HepG2 (cell line): ENCODE data around the gene ZDHHC7. TPM values are rescaled to one million over a fixed set of nuclear protein-coding genes. Genes with fewer than 3 reads are reported as not detected.
A peak's percentile ranks its signal among the peaks of the same experiment; 100 is the strongest.

Experiments
- CBX1 ChIP-seq: IDR thresholded peaks from one replicate; pipeline ENCODE4 v1.6.1; 2016; ENCODE audit warnings: antibody characterized with exemption, low read depth
- HDAC1 ChIP-seq: sonication (generic); formaldehyde crosslinking; IDR thresholded peaks from 2 replicates; pipeline ENCODE4 v1.5.1; 2020; ENCODE audit warnings: mild to moderate bottlenecking, missing genetic modification reagents
- PPARG ChIP-seq: conservative IDR thresholded peaks from 2 replicates; pipeline ENCODE4 v1.6.1; 2016; ENCODE audit warnings: missing biosample characterization, missing genetic modification reagents
- SMAD1 ChIP-seq: sonication (generic); formaldehyde crosslinking; IDR thresholded peaks from 2 replicates; pipeline ENCODE4 v1.4.0; 2020; ENCODE audit warnings: missing genetic modification reagents, low read depth, mild to moderate bottlenecking, borderline replicate concordance
- SP4 ChIP-seq: sonication (generic); formaldehyde crosslinking; IDR thresholded peaks from 2 replicates; pipeline ENCODE4 v1.8.1; 2023; ENCODE audit warnings: mild to moderate bottlenecking, missing genetic modification reagents
- TBP ChIP-seq: sonication (generic); formaldehyde crosslinking; IDR thresholded peaks from 2 replicates; pipeline ENCODE4 v1.5.0; 2020; ENCODE audit warnings: missing genetic modification reagents
- WIZ ChIP-seq: sonication (generic); formaldehyde crosslinking; IDR thresholded peaks from 2 replicates; pipeline ENCODE4 v1.5.1; 2020; ENCODE audit warnings: mild to moderate bottlenecking, missing genetic modification reagents
- ZBTB20 ChIP-seq: sonication (generic); formaldehyde crosslinking; IDR thresholded peaks from 2 replicates; pipeline ENCODE4 v1.8.1; 2023; ENCODE audit warnings: missing genetic modification reagents, low read depth, mild to moderate bottlenecking, borderline replicate concordance
- ZNF30 ChIP-seq: sonication (generic); formaldehyde crosslinking; IDR thresholded peaks from 2 replicates; pipeline ENCODE4 v1.5.0; 2020; ENCODE audit warnings: mild to moderate bottlenecking, missing genetic modification reagents
- ZNF746 ChIP-seq: sonication (generic); formaldehyde crosslinking; IDR thresholded peaks from 2 replicates; pipeline ENCODE4 v1.8.0; 2022; ENCODE audit warnings: mild to moderate bottlenecking, missing genetic modification reagents
- ZNF878 ChIP-seq: sonication (generic); formaldehyde crosslinking; IDR thresholded peaks from 2 replicates; pipeline ENCODE4 v1.8.1; 2023; ENCODE audit warnings: mild to moderate bottlenecking, missing genetic modification reagents, moderate library complexity
- ZNF883 ChIP-seq: sonication (generic); formaldehyde crosslinking; IDR thresholded peaks from 2 replicates; pipeline ENCODE4 v1.5.1; 2020; ENCODE audit warnings: mild to moderate bottlenecking, missing genetic modification reagents; ENCODE audit errors: not compliant biosample characterization
- ZSCAN30 ChIP-seq: sonication (generic); formaldehyde crosslinking; IDR thresholded peaks from 2 replicates; pipeline ENCODE4 v1.5.0; 2020; ENCODE audit warnings: mild to moderate bottlenecking, missing genetic modification reagents
- ZSCAN9 ChIP-seq: IDR thresholded peaks from 2 replicates; pipeline ENCODE4 v1.6.1; 2016; ENCODE audit warnings: borderline replicate concordance
- polyA plus RNA-seq, 8 experiments: library from polyadenylated mRNA; depleted of rRNA in 3 of 8; stranded (reverse) in 7 of 8; unstranded in 1 of 8; fragments of >200 nt; fragmentation: Illumina TruSeq in 4 of 8; extraction: Trizol in 4 of 8; gene quantifications; 2 replicates each; pipeline versions ENCODE4 v1.2.1 to v1.2.3, GENCODE V29; 2011 to 2016; ENCODE audit warnings: low read depth in 4 of 8, missing spikeins in 1 of 8, mixed read lengths in 1 of 8; ENCODE audit not compliant: insufficient read depth in 1 of 8
- total RNA-seq, 5 experiments: library from RNA; depleted of rRNA; stranded (reverse); fragments of >200 nt; fragmentation: Illumina TruSeq; extraction: Trizol; gene quantifications; 2 replicates each; pipeline ENCODE4 v1.2.3, GENCODE V29; 2016; ENCODE audit warnings: low read depth in 1 of 5
- TF ChIP-seq, protein P1 (sequence below): IDR thresholded peaks from 2 replicates; pipeline ENCODE4 v1.6.1; 2012; ENCODE audit warnings: inconsistent platforms
- TF ChIP-seq, protein P2 (sequence below): sonication (generic); formaldehyde crosslinking; conservative IDR thresholded peaks from 2 replicates; pipeline ENCODE4 v1.4.0; 2020; ENCODE audit warnings: missing genetic modification reagents
- TF ChIP-seq, protein P3 (sequence below): sonication (generic); formaldehyde crosslinking; IDR thresholded peaks from 2 replicates; pipeline ENCODE4; 2020; ENCODE audit warnings: missing genetic modification reagents, mild to moderate bottlenecking, borderline replicate concordance
- TF ChIP-seq, protein P4 (sequence below): sonication (generic); formaldehyde crosslinking; IDR thresholded peaks from 2 replicates; pipeline ENCODE4 v1.4.0; 2020; ENCODE audit warnings: low read depth, mild to moderate bottlenecking, missing genetic modification reagents
- TF ChIP-seq, protein P5 (sequence below): sonication (generic); formaldehyde crosslinking; IDR thresholded peaks from 2 replicates; pipeline ENCODE4 v1.4.0; 2020; ENCODE audit warnings: missing genetic modification reagents

ZDHHC7 gene
- total and polyA plus RNA-seq, 2 of the 13 experiments (the other 11 are each of a cell fraction or from before 2014, with no cell fraction given) = 46.8 to 67.6 TPM

DNA sequence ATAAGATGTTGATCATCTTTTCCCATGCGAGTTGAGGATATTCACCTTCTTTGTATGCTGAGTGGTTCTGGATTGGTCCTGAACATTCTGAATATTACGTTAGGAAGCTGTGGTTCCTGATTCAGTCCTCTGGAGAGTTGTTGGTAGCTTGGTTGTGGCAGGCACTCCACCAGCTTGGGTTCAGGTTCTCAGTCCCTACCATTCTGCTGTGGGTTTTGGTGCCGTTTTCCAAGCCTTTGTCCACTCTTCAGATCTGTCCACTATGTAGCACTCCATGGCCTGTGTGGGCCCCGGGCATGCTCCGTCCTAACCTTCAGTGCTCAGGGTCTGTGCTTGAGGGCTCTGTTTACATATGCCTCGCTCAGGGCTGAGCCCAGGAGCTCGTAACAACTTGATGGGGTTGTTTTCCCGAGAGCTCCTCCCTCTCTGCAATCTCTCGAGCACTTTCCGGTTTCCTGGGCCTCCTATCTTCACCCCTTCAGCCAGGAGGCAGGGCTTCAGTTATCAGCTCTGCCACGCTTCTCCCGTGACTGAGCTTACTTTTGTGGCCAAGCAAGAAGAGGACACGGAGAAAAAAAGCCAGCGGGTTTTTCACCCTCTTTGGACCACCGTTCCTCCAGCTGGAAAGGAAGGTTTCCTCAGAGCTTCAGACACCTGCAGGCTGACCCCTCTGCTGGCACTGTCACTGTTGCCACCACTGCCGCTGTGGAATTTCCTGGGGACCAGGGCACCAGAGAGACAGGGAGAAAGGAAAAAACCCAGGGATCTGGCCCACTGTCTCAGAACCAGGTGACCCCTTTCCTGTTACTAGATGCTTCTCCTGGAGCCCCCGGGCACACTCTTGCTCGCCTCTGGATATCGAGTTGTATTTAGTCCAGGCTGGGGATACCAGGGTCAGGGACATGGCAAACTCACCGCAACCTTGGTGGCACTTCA lies 35.9 kb upstream of the ZDHHC7 start (continued):
- no peak for TF ChIP-seq ZNF878
- TF ChIP-seq ZSCAN30 (CRISPR knock-in tag) = no peak
- TF ChIP-seq SMAD1 (CRISPR knock-in tag) = no peak
- no peak for TF ChIP-seq ZNF746 (CRISPR knock-in tag)
- TF ChIP-seq, protein P1, sequence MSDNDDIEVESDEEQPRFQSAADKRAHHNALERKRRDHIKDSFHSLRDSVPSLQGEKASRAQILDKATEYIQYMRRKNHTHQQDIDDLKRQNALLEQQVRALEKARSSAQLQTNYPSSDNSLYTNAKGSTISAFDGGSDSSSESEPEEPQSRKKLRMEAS = peak; percentile 34; the same call in 1 of the 2 replicates
- no peak for TF ChIP-seq SP4 (CRISPR knock-in tag)
- TF ChIP-seq ZSCAN9 (CRISPR knock-in tag) = no peak
- TF ChIP-seq ZNF883 (CRISPR knock-in tag) = peak; percentile 35
- TF ChIP-seq PPARG (CRISPR knock-in tag) = no peak
- TF ChIP-seq HDAC1 (CRISPR knock-in tag) = peak; percentile 41; the same call in 1 of the 2 replicates
- no peak for TF ChIP-seq ZNF30 (CRISPR knock-in tag)
- TF ChIP-seq, protein P2, sequence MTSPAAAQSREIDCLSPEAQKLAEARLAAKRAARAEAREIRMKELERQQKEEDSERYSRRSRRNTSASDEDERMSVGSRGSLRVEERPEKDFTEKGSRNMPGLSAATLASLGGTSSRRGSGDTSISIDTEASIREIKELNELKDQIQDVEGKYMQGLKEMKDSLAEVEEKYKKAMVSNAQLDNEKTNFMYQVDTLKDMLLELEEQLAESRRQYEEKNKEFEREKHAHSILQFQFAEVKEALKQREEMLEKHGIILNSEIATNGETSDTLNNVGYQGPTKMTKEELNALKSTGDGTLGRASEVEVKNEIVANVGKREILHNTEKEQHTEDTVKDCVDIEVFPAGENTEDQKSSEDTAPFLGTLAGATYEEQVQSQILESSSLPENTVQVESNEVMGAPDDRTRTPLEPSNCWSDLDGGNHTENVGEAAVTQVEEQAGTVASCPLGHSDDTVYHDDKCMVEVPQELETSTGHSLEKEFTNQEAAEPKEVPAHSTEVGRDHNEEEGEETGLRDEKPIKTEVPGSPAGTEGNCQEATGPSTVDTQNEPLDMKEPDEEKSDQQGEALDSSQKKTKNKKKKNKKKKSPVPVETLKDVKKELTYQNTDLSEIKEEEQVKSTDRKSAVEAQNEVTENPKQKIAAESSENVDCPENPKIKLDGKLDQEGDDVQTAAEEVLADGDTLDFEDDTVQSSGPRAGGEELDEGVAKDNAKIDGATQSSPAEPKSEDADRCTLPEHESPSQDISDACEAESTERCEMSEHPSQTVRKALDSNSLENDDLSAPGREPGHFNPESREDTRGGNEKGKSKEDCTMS (CRISPR knock-in tag) = no peak
- TF ChIP-seq, protein P3, sequence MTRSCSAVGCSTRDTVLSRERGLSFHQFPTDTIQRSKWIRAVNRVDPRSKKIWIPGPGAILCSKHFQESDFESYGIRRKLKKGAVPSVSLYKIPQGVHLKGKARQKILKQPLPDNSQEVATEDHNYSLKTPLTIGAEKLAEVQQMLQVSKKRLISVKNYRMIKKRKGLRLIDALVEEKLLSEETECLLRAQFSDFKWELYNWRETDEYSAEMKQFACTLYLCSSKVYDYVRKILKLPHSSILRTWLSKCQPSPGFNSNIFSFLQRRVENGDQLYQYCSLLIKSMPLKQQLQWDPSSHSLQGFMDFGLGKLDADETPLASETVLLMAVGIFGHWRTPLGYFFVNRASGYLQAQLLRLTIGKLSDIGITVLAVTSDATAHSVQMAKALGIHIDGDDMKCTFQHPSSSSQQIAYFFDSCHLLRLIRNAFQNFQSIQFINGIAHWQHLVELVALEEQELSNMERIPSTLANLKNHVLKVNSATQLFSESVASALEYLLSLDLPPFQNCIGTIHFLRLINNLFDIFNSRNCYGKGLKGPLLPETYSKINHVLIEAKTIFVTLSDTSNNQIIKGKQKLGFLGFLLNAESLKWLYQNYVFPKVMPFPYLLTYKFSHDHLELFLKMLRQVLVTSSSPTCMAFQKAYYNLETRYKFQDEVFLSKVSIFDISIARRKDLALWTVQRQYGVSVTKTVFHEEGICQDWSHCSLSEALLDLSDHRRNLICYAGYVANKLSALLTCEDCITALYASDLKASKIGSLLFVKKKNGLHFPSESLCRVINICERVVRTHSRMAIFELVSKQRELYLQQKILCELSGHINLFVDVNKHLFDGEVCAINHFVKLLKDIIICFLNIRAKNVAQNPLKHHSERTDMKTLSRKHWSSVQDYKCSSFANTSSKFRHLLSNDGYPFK (CRISPR knock-in tag) = 0 out of 2 replicates have a peak, but pooled peaks have one; percentile 17
- TF ChIP-seq, protein P4, sequence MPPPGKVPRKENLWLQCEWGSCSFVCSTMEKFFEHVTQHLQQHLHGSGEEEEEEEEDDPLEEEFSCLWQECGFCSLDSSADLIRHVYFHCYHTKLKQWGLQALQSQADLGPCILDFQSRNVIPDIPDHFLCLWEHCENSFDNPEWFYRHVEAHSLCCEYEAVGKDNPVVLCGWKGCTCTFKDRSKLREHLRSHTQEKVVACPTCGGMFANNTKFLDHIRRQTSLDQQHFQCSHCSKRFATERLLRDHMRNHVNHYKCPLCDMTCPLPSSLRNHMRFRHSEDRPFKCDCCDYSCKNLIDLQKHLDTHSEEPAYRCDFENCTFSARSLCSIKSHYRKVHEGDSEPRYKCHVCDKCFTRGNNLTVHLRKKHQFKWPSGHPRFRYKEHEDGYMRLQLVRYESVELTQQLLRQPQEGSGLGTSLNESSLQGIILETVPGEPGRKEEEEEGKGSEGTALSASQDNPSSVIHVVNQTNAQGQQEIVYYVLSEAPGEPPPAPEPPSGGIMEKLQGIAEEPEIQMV (CRISPR knock-in tag) = no peak
- no peak for TF ChIP-seq WIZ
- no peak for TF ChIP-seq TBP
- TF ChIP-seq ZBTB20 (CRISPR knock-in tag) = no peak
- TF ChIP-seq, protein P5, sequence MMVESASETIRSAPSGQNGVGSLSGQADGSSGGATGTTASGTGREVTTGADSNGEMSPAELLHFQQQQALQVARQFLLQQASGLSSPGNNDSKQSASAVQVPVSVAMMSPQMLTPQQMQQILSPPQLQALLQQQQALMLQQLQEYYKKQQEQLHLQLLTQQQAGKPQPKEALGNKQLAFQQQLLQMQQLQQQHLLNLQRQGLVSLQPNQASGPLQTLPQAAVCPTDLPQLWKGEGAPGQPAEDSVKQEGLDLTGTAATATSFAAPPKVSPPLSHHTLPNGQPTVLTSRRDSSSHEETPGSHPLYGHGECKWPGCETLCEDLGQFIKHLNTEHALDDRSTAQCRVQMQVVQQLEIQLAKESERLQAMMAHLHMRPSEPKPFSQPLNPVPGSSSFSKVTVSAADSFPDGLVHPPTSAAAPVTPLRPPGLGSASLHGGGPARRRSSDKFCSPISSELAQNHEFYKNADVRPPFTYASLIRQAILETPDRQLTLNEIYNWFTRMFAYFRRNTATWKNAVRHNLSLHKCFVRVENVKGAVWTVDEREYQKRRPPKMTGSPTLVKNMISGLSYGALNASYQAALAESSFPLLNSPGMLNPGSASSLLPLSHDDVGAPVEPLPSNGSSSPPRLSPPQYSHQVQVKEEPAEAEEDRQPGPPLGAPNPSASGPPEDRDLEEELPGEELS (CRISPR knock-in tag) = no peak
- TF ChIP-seq CBX1 = no peak
